SIG-M5 (cell line): ENCODE results near the gene CSGALNACT2.

Experiments
- DNase-seq: peaks from one replicate; lab custom pipeline; 2025; lab: John Stamatoyannopoulos, UW

The CSGALNACT2 gene

GRCh38 chr10:43111921-43112607 is 26.2 kb upstream of the CSGALNACT2 start:
- no peak for DNase-seq

DNA sequence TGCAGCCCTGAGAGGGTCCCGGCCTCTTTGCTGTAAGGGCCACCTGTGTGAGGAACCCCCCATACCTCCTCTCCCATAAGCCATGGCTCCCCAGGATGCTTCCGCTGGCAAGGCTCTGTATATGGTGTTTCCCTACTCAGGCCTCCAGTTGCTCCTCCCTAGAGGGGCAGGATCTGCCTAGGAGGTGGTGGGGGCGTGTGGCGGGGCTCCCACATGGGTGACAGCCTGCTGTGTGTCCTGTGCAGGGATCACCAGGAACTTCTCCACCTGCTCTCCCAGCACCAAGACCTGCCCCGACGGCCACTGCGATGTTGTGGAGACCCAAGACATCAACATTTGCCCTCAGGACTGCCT is 25.7 kb upstream of the CSGALNACT2 start:
- DNase-seq, result no peak

- DNase-seq, result no peak
Measured at GRCh38 chr10:43113201-43114087, 24.8 kb upstream of the CSGALNACT2 start.

DNA sequence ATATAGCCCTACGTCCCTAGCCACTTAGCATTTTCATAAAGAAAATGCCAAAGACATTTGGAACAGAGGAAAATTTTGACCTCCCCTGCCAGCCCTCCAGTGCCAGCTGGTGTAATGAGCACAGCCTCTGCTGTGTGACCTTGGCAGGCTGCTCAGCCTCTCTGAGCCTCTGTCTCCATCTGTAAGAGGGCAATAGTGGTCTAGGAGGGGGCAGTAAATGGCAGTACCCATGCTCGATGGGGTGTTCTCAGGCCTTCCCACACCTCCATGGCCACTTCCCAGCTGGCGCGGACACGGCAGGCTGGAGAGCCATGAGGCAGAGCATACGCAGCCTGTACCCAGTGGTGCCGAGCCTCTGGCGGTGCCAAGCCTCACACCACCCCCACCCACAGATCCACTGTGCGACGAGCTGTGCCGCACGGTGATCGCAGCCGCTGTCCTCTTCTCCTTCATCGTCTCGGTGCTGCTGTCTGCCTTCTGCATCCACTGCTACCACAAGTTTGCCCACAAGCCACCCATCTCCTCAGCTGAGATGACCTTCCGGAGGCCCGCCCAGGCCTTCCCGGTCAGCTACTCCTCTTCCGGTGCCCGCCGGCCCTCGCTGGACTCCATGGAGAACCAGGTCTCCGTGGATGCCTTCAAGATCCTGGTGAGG is 24.0 kb upstream of the CSGALNACT2 start:
- no peak for DNase-seq

- no peak for DNase-seq
Measured at GRCh38 chr10:43114743-43115611, 23.3 kb upstream of the CSGALNACT2 start.

DNA sequence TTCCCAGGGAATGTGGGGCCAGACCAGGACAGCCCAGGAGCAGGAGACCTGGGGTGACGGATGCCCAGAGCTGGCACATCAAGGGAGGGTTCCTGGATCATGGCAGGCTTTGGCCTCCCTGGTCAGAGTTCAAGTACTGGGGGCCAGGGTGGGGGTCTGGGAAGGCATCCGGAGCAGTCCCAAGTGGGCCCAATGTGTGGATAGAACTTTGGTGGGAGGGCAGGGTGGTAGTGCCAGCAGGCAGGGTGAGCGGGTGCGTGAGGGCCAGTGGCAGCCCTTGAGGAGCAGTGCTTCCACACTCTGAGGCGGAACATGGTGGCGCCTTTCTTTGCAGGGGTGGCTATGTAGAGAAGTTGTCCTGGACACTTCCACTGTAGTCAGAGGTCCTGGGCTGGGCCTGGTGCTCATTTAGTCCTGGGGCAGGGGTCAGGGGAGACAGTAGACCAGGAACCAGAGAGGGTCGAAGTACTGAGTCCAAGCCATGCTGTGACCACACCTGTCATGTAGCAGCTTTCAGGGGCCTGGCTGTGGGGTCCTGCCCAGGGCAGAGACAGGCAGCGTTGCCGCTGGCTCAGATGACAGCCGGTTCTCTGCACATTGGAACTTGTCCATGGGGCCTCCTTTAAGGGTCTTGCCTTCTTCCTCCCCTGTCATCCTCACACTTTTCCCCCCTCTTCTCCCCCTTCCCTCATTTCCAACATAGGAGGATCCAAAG is 22.2 kb upstream of the CSGALNACT2 start:
- no peak for DNase-seq

- DNase-seq, result no peak
Measured at GRCh38 chr10:43116596-43116995, 21.6 kb upstream of the CSGALNACT2 start.

GRCh38 chr10:43117031-43117776 is 21.0 kb upstream of the CSGALNACT2 start:
- no peak for DNase-seq

DNA sequence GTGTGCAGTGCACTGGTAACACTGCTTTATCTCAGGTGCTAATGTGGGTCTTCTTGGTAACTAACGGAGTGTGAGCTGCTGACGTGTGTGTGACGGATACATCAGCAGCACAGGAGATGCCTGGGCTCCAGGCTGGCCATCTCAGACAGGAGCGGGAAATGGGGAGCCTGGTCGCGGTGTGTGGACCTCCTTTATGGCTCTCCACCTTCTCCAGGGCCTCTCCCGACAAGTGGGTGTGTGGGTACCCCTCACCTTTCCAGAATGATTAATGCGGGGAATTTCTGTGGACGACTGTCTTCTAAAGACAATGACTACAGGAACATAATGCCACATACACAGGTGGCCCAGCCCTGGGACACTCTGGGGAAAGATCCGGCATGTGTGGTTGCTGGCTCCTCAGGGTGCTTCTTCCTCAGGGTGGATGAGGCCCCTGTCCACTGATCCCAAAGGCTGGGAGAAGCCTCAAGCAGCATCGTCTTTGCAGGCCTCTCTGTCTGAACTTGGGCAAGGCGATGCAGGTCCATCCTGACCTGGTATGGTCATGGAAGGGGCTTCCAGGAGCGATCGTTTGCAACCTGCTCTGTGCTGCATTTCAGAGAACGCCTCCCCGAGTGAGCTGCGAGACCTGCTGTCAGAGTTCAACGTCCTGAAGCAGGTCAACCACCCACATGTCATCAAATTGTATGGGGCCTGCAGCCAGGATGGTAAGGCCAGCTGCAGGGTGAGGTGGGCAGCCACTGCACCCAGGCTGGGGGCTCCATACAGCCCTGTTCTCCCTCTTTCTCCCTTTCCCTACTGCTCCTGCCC is 20.3 kb upstream of the CSGALNACT2 start:
- no peak for DNase-seq

DNA sequence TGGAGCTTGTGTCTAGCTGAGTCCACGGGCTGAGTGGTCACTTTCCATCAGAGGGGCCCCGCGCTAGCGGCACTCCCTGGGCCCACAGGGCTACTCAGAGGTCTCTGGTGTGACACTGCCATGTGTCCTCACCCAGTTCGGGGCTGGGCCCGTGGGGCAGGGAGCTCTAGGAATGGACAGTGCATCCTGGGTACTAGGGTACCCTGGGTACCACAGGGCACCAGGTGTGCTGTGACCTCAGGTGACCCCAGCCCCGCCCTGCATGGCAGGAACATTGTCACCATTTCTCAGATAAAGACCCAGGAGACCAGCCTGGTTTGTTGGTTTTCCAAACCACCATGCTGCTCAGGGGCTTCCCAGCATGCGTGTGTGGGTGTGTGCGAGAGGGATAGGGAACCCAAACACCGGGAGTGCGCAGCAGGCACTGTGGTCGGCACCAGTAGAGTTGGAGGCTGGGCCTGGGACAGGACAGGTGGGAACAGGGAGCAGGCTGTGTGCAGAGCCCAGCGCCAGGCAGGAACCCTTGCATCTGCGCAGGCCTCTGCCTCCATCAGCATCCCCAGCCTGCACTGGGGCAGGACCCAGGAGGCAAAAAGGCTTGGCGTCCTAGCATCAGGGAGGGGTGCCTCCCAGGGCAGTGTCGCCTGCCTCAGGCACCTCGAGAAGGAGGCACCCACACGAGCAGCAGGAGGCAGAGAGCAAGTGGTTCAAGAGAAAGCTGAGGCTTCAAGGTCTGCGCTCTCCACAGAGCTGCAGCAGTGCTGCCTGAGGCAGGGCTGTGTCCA is 19.4 kb upstream of the CSGALNACT2 start:
- no peak for DNase-seq

DNA sequence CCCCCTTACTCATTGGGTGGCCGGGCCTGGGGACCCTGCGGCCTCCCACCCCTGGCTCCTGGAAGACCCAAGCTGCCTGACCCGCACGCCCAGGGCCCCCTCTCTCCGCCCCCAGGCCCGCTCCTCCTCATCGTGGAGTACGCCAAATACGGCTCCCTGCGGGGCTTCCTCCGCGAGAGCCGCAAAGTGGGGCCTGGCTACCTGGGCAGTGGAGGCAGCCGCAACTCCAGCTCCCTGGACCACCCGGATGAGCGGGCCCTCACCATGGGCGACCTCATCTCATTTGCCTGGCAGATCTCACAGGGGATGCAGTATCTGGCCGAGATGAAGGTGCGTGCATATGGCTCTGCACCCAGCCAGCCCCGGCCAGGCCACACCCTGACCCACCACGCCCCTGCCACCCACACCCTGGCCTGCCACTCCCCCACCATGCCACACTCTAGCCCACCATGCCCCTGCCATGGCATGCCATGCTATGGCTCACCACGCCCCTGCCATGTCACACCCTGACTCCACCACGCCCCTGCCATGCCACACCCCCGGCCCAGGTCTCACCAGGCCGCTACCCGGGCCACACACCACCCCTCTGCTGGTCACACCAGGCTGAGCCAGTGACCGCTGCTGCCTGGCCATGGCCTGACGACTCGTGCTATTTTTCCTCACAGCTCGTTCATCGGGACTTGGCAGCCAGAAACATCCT is 18.7 kb upstream of the CSGALNACT2 start:
- no peak for DNase-seq

DNA sequence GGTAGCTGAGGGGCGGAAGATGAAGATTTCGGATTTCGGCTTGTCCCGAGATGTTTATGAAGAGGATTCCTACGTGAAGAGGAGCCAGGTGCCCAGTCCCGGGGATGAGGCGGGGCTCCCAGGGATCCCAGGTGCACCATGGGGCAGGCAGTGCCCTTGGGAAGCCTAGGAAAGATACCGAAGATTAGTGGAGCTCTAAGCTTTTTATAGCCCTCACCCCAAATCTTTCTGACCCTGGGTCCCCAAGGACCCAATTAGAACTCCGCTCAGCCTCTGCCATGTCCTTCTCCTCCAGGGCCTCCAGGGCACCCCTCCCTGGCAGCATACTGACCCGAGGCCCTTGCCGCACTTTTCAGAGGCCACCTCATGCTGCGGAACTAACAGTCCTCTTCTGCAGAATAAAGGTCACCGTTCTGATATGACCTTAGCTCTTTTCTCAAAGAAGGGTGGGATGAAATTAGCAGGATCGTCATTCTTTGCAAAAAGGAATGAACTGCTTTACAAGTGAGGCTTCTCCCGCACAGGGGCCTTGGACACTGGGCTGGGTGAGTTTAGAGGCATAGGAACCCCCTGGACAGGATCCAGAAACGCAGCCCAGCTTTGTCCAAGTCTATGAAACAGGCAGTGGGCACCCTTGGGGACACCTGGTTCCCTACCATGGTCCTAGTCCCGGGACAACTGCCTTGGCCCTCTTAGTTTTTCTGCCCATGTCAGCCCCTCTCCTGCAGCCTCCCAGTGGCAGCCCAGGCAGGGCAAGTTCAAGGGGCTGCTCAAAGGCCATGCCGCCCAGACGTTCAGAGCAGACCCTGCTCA is 17.9 kb upstream of the CSGALNACT2 start:
- DNase-seq, result no peak

DNA sequence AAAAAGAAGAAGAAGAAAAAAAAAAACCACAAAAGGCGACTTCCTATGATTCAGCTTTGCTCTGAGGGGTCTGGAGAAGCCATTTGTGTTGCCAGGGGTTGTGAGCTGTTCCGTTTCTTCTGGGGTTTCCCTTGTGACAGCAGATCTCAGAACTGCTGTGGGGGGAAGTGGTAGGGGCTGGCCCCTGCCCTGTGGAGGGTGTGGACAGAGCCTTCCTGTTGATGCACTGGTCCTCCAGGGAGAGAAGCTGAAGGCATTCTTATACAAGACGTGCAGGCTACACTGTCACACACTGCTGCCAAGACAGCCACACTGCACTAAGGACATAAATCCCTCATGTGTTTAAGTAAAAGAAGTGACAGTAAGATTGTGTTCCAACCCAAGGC is 17.3 kb upstream of the CSGALNACT2 start:
- peak; percentile 14 for DNase-seq

GRCh38 chr10:43121444-43121843 is 16.8 kb upstream of the CSGALNACT2 start:
- DNase-seq, result no peak

GRCh38 chr10:43122096-43122495 is 16.1 kb upstream of the CSGALNACT2 start:
- DNase-seq, result no peak

DNA sequence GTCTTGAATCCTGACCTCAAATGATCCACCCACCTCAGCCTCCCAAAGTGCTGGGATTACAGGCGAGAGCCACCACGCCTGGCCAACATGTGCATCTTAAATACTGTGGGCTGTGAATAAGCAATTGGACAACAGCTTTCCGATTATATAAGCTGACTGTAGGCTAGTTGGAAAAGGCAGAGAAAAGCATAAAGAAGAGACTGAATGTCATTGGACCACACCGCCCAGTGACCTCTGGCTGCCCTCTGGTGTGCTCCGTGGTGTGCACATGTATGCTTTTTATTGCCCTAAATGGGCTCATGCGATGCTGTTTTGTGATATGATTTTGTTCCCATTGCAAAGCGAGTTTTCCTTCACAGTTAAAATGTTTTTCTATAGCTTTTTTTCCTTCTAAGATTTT is 15.4 kb upstream of the CSGALNACT2 start:
- no peak for DNase-seq

GRCh38 chr10:43123361-43124093 is 14.7 kb upstream of the CSGALNACT2 start:
- no peak for DNase-seq
